GM12801 (cell line): Measurements from ENCODE around the gene ACR.

Experiments used
- CTCF ChIP-seq: IDR thresholded peaks from one replicate; pipeline ENCODE4 v1.5.1; 2011; ENCODE audit warnings: control low read depth; ENCODE audit not compliant: insufficient read length; ENCODE audit errors: extremely low read depth

The ACR gene

GRCh38 chr22:50700387-50701075 is 37.5 kb upstream of the ACR start:
- TF ChIP-seq CTCF = no peak

- TF ChIP-seq CTCF = no peak
Observed at GRCh38 chr22:50701076-50701419, 37.0 kb upstream of the ACR start.

GRCh38 chr22:50701428-50702154 is 36.4 kb upstream of the ACR start:
- TF ChIP-seq CTCF = no peak

- TF ChIP-seq CTCF = no peak
Observed at GRCh38 chr22:50702261-50702671, 35.7 kb upstream of the ACR start.

- TF ChIP-seq CTCF = no peak
Observed at GRCh38 chr22:50702821-50703725, 34.9 kb upstream of the ACR start.

GRCh38 chr22:50703726-50704509 is 34.1 kb upstream of the ACR start:
- no peak for TF ChIP-seq CTCF
